HepG2 (cell line): Measurements from ENCODE around the gene SMIM8. TPM values are rescaled to one million over a fixed set of nuclear protein-coding genes. Genes with fewer than 3 reads are reported as not detected.

Experiments
- ATAC-seq: fragments of 200-7000 bp; cut with Tn5 transposase; 3 replicates; pipeline ENCODE4 v1.9.1; 2020; ENCODE audit warnings: mild to moderate bottlenecking, moderate library complexity
- BruUV-seq: library from RNA; stranded (reverse); fragments of 400-500 nt; replicated peaks from 2 replicates; lab custom pipeline; 2021; lab: Mats Ljungman, UMichigan
- CTCF ChIA-PET: fragments of 300-600 bp; formaldehyde crosslinking; extraction: SDS; loops from one replicate; lab custom pipeline; 2021; ENCODE audit warnings: low total read pairs, inconsistent platforms, low intra/inter-chr PET ratio; lab: Yijun Ruan, JAX
- POLR2A ChIA-PET: fragments of 350-600 bp; sonication (Branson Sonifier 250); formaldehyde crosslinking; loops from one replicate; lab custom pipeline; 2020; ENCODE audit warnings: antibody characterized with exemption, inconsistent platforms; lab: Yijun Ruan, JAX
- DNase-seq: peaks from one replicate; pipeline ENCODE4 v3.0.0-alpha.2; 2015; ENCODE audit warnings: low spot score
- FAIRE-seq: peaks from 3 replicates; lab custom pipeline; 2011; peaks lifted over from hg19 to GRCh38; lab: Jason Lieb, UNC
- H2AFZ ChIP-seq: one replicate; pipeline ENCODE4 v1.6.1; 2011; ENCODE audit warnings: low read length, inconsistent platforms
- H3K27ac ChIP-seq: fragments of 300-600 bp; 3 replicates; pipeline ENCODE4 v1.8.0; 2011; ENCODE audit warnings: mixed run types, mild to moderate bottlenecking, mixed read lengths, low read length, inconsistent platforms; ENCODE audit not compliant: insufficient read depth; ENCODE audit errors: extremely low read length
- H3K27me3 ChIP-seq, 2 experiments: fragments of 200-600 bp in 1 of 2; 2 replicates in 1 of 2; 3 replicates in 1 of 2; pipeline versions ENCODE4 v1.6.0 to v1.8.0; 2011; ENCODE audit warnings: low read length in 2 of 2, mild to moderate bottlenecking in 2 of 2, moderate library complexity in 2 of 2, inconsistent platforms in 1 of 2; ENCODE audit not compliant: insufficient read depth in 2 of 2, control insufficient read depth in 1 of 2
- H3K36me3 ChIP-seq, 2 experiments: fragments of 200-600 bp in 1 of 2; replicated peaks in 1 of 2; 2 replicates in 1 of 2; 3 replicates in 1 of 2; pipeline versions ENCODE4 v1.5.1 to v1.8.0; 2011; ENCODE audit warnings: low read length in 2 of 2, inconsistent platforms in 1 of 2; ENCODE audit not compliant: insufficient read depth in 2 of 2, control insufficient read depth in 1 of 2
- H3K4me1 ChIP-seq: 2 replicates; pipeline ENCODE4 v1.5.1; 2012; ENCODE audit warnings: low read length, inconsistent platforms; ENCODE audit not compliant: insufficient read depth
- H3K4me2 ChIP-seq: 2 replicates; pipeline ENCODE4 v1.6.0; 2011; ENCODE audit warnings: low read depth, low read length, inconsistent platforms
- H3K4me3 ChIP-seq, 3 experiments: fragments of 200-600 bp in 1 of 3; sonication (generic), shearing (Covaris generic) in 1 of 3; replicated peaks in 1 of 3; 2 replicates each; pipeline ENCODE4 v1.5.1; 2011 to 2016; ENCODE audit warnings: low read length in 3 of 3, inconsistent platforms in 2 of 3, low read depth in 2 of 3, mild to moderate bottlenecking in 2 of 3, control low read depth in 1 of 3, mixed read lengths in 1 of 3; ENCODE audit not compliant: insufficient read depth in 1 of 3
- H3K79me2 ChIP-seq: one replicate; pipeline ENCODE4 v1.6.1; 2011; ENCODE audit warnings: low read length, inconsistent platforms; ENCODE audit not compliant: insufficient read depth
- H3K9ac ChIP-seq: 2 replicates; pipeline ENCODE4 v1.6.0; 2011; ENCODE audit warnings: mild to moderate bottlenecking, low read depth, low read length, inconsistent platforms; ENCODE audit not compliant: insufficient read depth
- H3K9me3 ChIP-seq: 2 replicates; pipeline ENCODE4 v1.5.1; 2012; ENCODE audit warnings: mild to moderate bottlenecking, low read length
- H4K20me1 ChIP-seq: 2 replicates; pipeline ENCODE4 v1.6.0; 2011; ENCODE audit warnings: inconsistent platforms, mild to moderate bottlenecking, low read length, moderate library complexity; ENCODE audit not compliant: insufficient read depth
- ASH2L ChIP-seq: fragments of 300-600, 200-600 bp; sonication (generic); IDR thresholded peaks from 2 replicates; pipeline ENCODE4 v1.7.0; 2017; ENCODE audit warnings: low read depth, mild to moderate bottlenecking, moderate library complexity, mixed read lengths, low read length; ENCODE audit not compliant: insufficient read length
- CREBL2 ChIP-seq: sonication (generic); formaldehyde crosslinking; IDR thresholded peaks from 2 replicates; pipeline ENCODE4 v1.8.1; 2023; ENCODE audit warnings: missing genetic modification reagents, mild to moderate bottlenecking, borderline replicate concordance
- GLI4 ChIP-seq: sonication (generic); formaldehyde crosslinking; IDR thresholded peaks from 2 replicates; pipeline ENCODE4 v1.5.1; 2020; ENCODE audit warnings: missing genetic modification reagents, mild to moderate bottlenecking, moderate library complexity, borderline replicate concordance
- HMG20B ChIP-seq: conservative IDR thresholded peaks from 2 replicates; pipeline ENCODE4 v1.6.1; 2016; ENCODE audit warnings: missing genetic modification reagents, missing compliant biosample characterization
- HOMEZ ChIP-seq: IDR thresholded peaks from 2 replicates; pipeline ENCODE4 v1.6.1; 2016; ENCODE audit warnings: low read depth
- IRF2 ChIP-seq: IDR thresholded peaks from 2 replicates; pipeline ENCODE4 v1.6.1; 2018; ENCODE audit warnings: missing genetic modification reagents, missing compliant biosample characterization
- PCBP1 ChIP-seq: fragments of 200-400 bp; formaldehyde crosslinking; IDR thresholded peaks from 2 replicates; pipeline ENCODE4 v1.6.1; 2017; ENCODE audit warnings: mild to moderate bottlenecking, low read depth, low read length, borderline replicate concordance
- SPEN ChIP-seq: sonication (generic); formaldehyde crosslinking; IDR thresholded peaks from 2 replicates; pipeline ENCODE4 v1.5.1; 2020; ENCODE audit warnings: low read depth, mild to moderate bottlenecking, missing genetic modification reagents
- SRSF4 ChIP-seq: fragments of 200-400 bp; formaldehyde crosslinking; IDR thresholded peaks from one replicate; pipeline ENCODE4 v1.6.1; 2018; ENCODE audit warnings: mild to moderate bottlenecking, low read depth, low read length, moderate library complexity; ENCODE audit not compliant: poor library complexity, severe bottlenecking
- SSRP1 ChIP-seq: IDR thresholded peaks from 2 replicates; pipeline ENCODE4 v1.6.1; 2016; ENCODE audit warnings: control low read depth
- U2AF1 ChIP-seq: fragments of 200-400 bp; formaldehyde crosslinking; optimal IDR thresholded peaks from 2 replicates; pipeline ENCODE3; 2017; ENCODE audit warnings: mild to moderate bottlenecking, low read depth, low read length
- ZNF292 ChIP-seq: sonication (generic); formaldehyde crosslinking; IDR thresholded peaks from 2 replicates; pipeline ENCODE4 v1.8.1; 2022; ENCODE audit warnings: mild to moderate bottlenecking, low read depth, missing genetic modification reagents, borderline replicate concordance
- ZNF3 ChIP-seq: IDR thresholded peaks from 2 replicates; pipeline ENCODE4 v1.7.0; 2017; ENCODE audit warnings: inconsistent platforms
- ZNF543 ChIP-seq: sonication (generic); formaldehyde crosslinking; IDR thresholded peaks from 2 replicates; pipeline ENCODE4 v1.4.0; 2020; ENCODE audit warnings: mild to moderate bottlenecking, missing genetic modification reagents
- WGBS: methylation state at CpG from one replicate; pipeline ENCODE4 v1.1.6; 2017; ENCODE audit warnings: low lambda C conversion rate; 5-methylcytosine and 5-hydroxymethylcytosine counted together
- in situ Hi-C: cut with HindIII; loops from 2 replicates; pipeline ENCODE4 v1.10.0; 2017; ENCODE audit warnings: low pct_unique_long_range_greater_than_20kb; ENCODE audit not compliant: extremely low pct_ligation_motif_present
- intact Hi-C: fragments of 100-400 bp; cut with micrococcal nuclease; formaldehyde crosslinking; loops from one replicate; pipeline ENCODE4 v1.10.0; 2022; ENCODE audit not compliant: unreplicated experiment
- polyA plus RNA-seq, 8 experiments: library from polyadenylated mRNA; depleted of rRNA in 3 of 8; stranded (reverse) in 7 of 8; unstranded in 1 of 8; fragments of >200 nt; fragmentation: Illumina TruSeq in 4 of 8; extraction: Trizol in 4 of 8; gene quantifications; 2 replicates each; pipeline versions ENCODE4 v1.2.1 to v1.2.3, GENCODE V29; 2011 to 2016; ENCODE audit warnings: low read depth in 4 of 8, missing spikeins in 1 of 8, mixed read lengths in 1 of 8; ENCODE audit not compliant: insufficient read depth in 1 of 8
- total RNA-seq, 5 experiments: library from RNA; depleted of rRNA; stranded (reverse); fragments of >200 nt; fragmentation: Illumina TruSeq; extraction: Trizol; gene quantifications; 2 replicates each; pipeline ENCODE4 v1.2.3, GENCODE V29; 2016; ENCODE audit warnings: low read depth in 1 of 5

The SMIM8 gene
- total and polyA plus RNA-seq, 2 of the 13 experiments (the other 11 are each of a cell fraction or from before 2014, with no cell fraction given): 4.8 to 10.0 TPM

GRCh38 chr6:87315071-87315470 lies 7.3 kb upstream of the SMIM8 start:
- Histone ChIP-seq H4K20me1 (no peaks in the 10 kb centered on the region), H3K9me3 (no peaks in the 10 kb centered on the region), H3K36me3 (no peaks in the 10 kb centered on the region), H2AFZ (no peak overlapping the region), H3K4me1 (no peaks in the 10 kb centered on the region), H3K4me3 (no peak overlapping the region), H3K27ac (no peak overlapping the region), H3K9ac (no peak overlapping the region), H3K79me2 (no peaks in the 10 kb centered on the region), H3K27me3 (peaks cover 0 to 2% of the 10 kb centered on the region in 2 experiments; a peak in 1 of 5 replicates), H3K4me2 (no peak overlapping the region)
- 51% methylated on average over 3 of the region's 3 CpGs for WGBS
- no peak for DNase-seq
- BruUV-seq: no TSS peak
- no peak for FAIRE-seq
- ChIA-PET POLR2A (no interaction called here), CTCF (no interaction called here)
- in situ Hi-C loops: no loop called here
- TF ChIP-seq ZNF3 (CRISPR knock-in tag) (no peak), SPEN (CRISPR knock-in tag) (no peak), ZNF543 (CRISPR knock-in tag) (no peak), SRSF4 (no peak)
- no peak for ATAC-seq
- intact Hi-C loops: no loop called here

- H3K4me2 ChIP-seq: no peak overlapping the region
- peaks cover 7% of the 10 kb centered on the region for H3K79me2 ChIP-seq
- ATAC-seq: no peak
- FAIRE-seq: no peak
- no peaks in the 10 kb centered on the region for H3K9me3 ChIP-seq
- intact Hi-C loops (no loop called here), in situ Hi-C loops (no loop called here)
- no peaks in the 10 kb centered on the region for H3K36me3 ChIP-seq
- no peak overlapping the region for H2AFZ ChIP-seq
- no peak for DNase-seq
- TF ChIP-seq HOMEZ (no peak), U2AF1 (no peak), CREBL2 (CRISPR knock-in tag) (no peak), ASH2L (no peak), IRF2 (CRISPR knock-in tag) (no peak), GLI4 (no peak), PCBP1 (no peak), HMG20B (CRISPR knock-in tag) (no peak), SSRP1 (CRISPR knock-in tag) (no peak), ZNF292 (no peak)
- H3K27ac ChIP-seq: no peak overlapping the region
- peaks cover 8% of the 10 kb centered on the region for H3K4me1 ChIP-seq
- 3% methylated on average over 3 of the region's 3 CpGs for WGBS
- no TSS peak for BruUV-seq
- no peaks in the 10 kb centered on the region for H4K20me1 ChIP-seq
- H3K9ac ChIP-seq: no peak overlapping the region
- CTCF ChIA-PET: no interaction called here
- H3K4me3 ChIP-seq: no peak overlapping the region
- peaks cover 0 to 2% of the 10 kb centered on the region in 2 experiments; a peak in 1 of 5 replicates for H3K27me3 ChIP-seq
- POLR2A ChIA-PET: no interaction called here
Measured at GRCh38 chr6:87319271-87319987, 3.0 kb upstream of the SMIM8 start.
